ENCODE measurements around the gene ATP6V0A1.
"Not testable (repeated sequence)": the region's sequence is repeated elsewhere in the genome, so short reads cannot be mapped to it uniquely, and the experiment has no call there.

ATP6V0A1 gene

DNA sequence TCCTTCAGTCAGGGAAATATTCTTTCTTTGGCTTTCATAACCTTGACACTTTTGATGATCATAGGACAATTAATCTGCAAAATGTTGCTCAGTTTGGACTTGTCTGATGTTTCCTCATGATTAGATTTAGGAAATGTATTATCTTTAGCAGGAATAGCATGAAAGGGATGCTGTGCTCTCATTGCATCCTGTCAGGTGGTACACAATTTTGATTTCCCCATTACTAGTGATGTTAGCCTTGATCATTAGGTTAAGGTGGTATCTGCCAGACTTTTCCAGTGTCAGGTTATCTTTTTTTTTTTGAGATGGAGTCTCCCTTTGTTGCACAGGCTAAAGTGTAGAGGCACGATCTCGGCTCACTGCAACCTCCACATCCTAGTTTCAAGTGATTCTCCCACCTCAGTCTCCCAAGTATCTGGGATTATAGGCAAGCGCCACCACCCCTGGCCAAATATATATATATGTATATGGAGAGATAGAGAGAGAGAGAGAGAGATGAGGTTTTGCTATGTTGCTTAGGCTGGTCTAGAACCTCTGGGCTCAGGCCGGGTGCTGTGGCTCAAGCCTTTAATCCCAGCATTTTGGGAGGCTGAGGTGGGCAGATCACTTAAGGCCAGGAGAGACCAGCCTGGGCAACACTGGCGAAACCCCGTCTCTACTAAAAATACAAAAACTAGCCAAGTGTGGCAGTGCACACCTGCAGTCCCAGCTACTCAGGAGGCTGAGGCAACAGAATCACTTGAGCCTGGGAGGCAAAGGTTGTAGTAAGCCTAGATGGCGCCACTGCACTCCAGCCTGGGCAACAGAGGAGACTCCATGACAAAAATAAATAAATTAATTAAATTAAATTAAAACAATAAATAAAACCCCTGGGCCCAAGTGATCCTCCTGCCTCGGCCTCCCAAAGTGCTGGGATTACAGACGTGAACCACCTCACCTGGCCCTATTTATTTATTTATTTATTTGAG lies 19.8 kb upstream of the ATP6V0A1 start:
- DNase-seq, result no peak

GRCh38 chr17:42441371-42442195 lies 17.1 kb upstream of the ATP6V0A1 start:
- no peak for DNase-seq

GRCh38 chr17:42442196-42442565 lies 16.5 kb upstream of the ATP6V0A1 start:
- DNase-seq, result no peak

GRCh38 chr17:42449176-42449575 lies 9.5 kb upstream of the ATP6V0A1 start:
- DNase-seq, result not testable (repeated sequence)

DNA sequence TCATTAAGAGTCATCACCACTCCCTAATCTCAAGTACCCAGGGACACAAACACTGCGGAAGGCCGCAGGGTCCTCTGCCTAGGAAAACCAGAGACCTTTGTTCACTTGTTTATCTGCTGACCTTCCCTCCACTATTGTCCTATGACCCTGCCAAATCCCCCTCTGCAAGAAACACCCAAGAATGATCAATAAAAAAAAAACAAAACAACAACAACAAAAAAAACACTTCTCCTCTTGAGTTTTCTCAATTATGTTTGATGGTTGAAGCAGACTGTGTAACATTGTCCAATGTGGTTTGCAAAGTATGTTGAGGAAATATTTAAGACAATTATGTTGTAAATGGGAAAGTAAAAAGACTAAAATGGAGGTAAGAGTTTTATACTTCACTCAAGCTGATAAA lies 8.8 kb upstream of the ATP6V0A1 start:
- DNase-seq, result not testable (repeated sequence)

DNA sequence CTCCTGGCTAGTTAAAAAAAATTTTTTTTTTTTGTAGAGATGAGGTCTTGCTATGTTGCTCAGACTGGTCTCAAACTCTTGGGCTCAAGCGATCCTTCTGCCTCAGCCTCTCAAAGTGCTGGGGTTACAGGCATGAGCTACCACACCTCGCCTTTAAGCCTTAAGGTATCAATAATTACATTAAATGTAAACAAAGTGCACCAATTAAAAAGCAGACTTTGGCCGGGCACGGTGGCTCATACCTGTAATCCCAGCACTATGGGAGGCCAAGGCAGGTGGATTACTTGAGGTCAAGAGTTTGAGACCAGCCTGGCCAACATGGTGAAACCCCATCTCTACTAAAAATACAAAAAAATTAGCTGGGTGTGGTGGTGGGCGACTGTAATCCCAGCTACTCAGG lies 7.4 kb upstream of the ATP6V0A1 start:
- DNase-seq, result not testable (repeated sequence)

DNA sequence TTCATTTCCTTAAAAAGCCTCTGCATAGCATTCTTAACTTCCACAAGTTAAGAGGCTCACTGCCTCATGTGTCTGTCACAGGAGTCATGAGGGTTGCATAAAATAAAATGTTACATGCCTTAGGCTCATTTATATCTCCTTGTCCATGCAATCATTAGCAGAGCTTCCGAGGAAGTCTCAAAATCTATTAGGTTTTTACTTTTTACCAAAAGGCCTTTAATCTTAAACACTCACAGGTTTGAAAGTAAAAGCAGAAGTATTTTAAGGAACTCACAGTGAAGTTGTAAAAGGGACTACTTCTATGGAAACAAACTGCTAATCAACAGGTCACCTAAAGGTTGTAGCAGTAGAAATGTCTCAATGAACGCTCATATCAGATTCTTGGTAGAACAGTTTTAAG lies 5.2 kb upstream of the ATP6V0A1 start:
- DNase-seq, result no peak

- DNase-seq, result not testable (repeated sequence)
These were observed 3.7 kb upstream of the ATP6V0A1 start for GRCh38 chr17:42454987-42455386.

DNA sequence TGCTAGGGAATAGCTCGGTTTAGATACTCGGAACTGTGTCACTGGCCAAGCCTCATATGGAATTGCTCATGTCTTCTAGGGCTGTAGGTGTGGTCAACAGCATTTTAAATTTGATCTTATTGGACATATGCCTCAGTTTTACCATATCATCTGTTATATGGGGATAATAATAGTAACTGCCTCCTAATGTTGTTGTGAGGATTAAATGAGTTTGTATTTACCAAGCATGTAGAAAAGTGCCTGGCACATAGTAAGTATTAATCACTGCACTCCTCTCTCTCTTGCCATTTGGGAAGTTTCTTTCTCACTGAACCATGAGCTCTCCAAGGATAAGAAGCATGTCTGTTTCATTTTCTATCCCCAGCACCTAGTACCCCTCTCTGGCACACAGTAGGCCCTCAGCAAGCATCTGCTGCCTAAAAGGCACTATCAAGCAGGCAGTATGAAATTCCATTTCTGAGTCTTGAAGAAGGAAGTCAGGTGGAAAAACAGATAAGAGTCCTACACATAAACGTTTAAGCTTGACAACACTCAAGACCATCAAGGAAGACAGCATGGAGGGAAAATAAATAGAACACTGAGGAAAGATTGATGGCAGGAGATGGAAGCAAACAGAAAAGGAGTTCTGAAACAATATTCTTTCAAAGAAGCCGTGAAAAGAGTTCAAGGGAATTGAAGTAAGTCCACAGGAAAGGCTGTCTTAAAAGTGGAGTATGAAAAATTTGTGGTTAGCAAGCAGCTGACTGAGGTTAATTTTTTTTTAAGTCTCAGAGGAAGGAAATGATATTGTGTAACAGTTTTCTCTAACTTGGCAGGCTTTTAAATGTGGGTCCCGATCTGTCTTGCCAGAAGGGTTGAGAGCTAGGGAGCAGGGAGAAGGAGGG lies 2.2 kb upstream of the ATP6V0A1 start:
- no peak for DNase-seq

GRCh38 chr17:42457107-42457792 lies 1.4 kb upstream of the ATP6V0A1 start:
- no peak for DNase-seq

DNA sequence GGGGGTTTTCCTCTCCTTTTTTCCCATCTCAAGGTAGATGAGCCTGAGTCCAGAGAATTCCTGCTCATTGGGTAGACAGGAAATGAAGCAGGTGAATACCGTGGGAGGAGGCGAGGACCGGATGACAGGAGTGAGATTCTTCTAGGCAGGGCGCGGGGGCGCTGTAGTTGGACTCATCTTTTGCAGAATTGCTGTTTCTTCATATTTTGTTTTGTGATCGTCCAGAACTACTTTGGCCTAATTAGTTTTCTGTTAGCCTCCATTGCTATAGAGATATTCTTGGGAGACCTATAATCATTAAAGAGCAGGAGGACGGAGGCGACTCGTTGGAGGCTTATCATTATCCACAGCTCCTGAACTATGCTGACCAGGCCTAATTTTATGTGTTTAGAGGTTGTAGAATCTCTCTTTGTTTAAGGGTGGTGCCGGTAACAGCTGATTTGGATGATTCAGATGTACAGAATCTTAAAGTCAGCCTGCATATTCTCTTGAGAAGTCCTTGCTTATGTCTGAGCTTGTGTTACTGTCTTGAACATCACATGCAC lies 650 bp downstream of the ATP6V0A1 start:
- no peak for DNase-seq

DNA sequence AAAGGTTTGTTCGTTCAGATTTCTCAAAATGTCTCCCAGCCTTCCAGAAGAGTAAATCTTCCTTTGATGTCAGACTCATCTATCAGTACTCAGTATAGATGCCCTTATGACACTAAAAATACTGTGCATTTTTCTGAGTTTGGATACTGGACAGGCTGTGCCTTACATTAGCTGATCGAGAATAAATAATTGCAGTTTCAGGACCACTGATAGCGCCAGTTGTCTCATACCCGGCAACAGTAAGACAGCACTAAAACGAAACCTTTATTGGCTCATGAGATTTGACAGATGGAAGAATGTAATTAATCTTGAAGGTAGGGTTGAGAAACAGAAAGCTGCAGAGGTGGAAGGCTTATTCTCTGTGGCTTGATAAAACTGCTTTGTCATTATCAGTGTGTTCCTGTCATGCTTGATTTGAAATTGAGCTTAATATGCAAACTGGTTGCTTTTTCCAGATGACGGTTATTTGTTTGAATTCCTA lies 1.2 kb downstream of the ATP6V0A1 start:
- no peak for DNase-seq

DNA sequence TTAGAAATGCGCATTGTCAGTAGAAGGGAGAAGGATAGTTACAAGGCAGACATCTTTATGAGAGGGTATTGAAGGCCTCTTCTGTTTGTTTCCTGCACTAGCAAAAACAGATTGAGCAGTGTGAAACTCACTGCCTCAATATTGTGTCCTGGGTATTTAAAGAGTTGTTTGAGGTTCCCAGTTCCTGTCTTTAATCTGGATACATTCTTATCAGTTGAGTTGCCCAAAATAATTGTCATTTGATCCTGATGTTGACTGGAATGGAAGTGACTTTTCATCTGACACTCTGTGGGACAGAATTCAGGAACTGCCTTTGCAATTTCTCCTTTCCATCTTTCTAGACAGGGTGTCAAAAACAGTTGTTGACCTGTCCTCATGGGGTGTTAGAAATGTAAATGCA lies 1.7 kb downstream of the ATP6V0A1 start:
- no peak for DNase-seq

DNA sequence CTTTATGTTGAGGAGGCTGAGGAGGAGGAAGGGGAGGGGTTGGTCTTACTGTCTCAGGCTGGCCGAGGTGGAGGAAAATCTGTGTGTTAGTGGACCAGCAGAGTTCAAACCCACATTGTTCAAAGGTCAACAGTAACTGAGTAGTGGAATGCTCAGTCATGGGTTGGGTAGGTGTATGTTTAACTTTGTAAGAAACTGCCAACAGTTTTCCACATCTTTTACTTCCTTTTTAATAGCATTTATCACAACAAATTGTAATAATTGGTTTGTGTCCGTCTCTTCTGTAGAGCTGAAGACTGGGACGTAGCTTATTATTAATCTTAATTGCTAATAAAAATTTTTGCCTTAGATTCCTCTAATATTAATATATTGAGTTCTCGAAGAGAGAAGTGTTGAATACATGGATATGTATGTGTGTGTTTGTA lies 5.3 kb downstream of the ATP6V0A1 start:
- DNase-seq, result no peak

- DNase-seq, result no peak
These were observed 9.2 kb downstream of the ATP6V0A1 start for GRCh38 chr17:42467889-42468288.

DNA sequence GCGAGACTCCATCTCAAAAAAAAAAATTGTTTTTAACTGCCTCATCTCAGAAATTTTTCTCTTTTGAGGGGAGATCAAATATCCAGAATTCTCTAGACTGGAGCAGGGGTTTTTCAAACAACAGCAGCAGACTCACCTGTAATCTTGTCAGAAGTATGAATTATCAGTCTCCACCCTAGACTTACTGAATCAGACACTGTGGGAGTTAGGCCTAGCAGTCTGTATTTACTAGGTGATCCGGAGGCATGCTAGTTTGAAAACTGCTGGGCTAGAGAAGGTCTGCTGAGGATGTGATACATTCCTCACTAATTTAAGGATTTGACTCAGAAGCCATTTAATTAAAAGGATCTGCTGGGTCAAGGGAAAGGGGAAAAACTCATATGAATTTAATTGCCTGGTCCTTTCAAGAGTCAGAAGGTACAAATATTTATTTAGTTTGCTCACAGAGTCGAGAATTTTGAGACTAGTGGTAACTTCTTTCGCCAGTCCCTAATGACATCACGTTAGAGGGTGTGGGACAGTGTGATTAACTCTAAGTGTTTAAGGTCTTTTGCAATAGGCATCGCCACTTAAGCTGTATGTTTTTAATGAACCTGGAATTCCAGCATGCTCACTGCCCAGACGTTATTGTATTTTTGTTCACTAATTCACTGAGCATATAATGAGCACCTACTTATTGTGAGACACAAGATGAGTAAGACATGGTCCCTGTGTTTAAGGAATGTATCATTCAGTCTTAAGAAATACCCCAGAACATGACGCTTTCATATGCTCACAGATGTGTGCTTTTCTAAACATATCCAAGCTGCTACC lies 14.2 kb downstream of the ATP6V0A1 start:
- no peak for DNase-seq

DNA sequence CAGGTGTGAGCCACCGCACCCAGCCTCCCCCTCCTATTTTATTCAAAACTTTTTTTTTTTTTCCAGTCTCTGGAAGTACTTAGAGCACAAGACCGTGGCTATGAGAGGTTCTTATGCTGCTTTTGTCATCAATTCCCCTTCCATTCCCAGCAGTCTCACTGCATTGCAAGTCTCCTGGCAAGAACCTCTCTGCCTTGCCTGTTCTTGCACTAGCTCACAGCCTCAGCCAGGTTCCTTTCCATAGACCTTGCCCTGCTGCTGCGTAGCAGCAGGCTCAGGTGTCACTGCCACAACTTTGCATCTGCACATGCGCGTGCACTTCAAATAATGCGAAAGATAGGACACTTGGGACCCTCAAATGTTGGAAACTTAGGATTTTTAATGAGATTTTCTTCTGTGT lies 15.6 kb downstream of the ATP6V0A1 start:
- DNase-seq, result no peak

- no peak for DNase-seq
These were observed 16.4 kb downstream of the ATP6V0A1 start for GRCh38 chr17:42475121-42475520.

- DNase-seq, result no peak
These were observed 17.2 kb downstream of the ATP6V0A1 start for GRCh38 chr17:42475835-42476234.

DNA sequence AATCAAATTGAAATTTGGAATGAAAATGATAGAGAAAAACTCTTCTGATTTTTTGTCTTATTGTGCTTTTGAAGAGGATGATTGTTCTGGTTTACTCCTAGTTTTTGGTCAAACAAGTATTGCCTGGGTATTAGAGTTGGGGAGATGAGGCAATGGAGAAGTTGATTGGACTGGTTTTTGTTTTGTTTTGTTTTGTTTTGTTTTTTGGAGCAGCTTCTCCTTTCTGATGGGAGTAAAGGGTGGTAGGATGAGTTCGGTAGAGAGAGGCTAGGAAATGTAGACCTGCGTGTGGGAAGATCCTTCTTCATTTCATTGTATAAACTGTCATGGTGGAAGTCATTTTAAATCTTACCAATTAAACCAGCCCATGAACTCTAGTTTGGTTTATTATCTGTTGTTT lies 17.7 kb downstream of the ATP6V0A1 start:
- no peak for DNase-seq

- DNase-seq, result no peak
These were observed 18.5 kb downstream of the ATP6V0A1 start for GRCh38 chr17:42477173-42477572.

Data from NCI-H2029 treated with DMSO at 0.1 percent for 48 hours (cell line).